ENCODE data around the gene MYO5A. TPM values are rescaled to one million over a fixed set of nuclear protein-coding genes. Genes with fewer than 3 reads are reported as not detected.

MYO5A gene
- total RNA-seq, 1 donor from 2014 or later, result 6.5 TPM

GRCh38 chr15:52498706-52499105 is 30.0 kb downstream of the MYO5A start:
- intact Hi-C loops (cut with micrococcal nuclease), result no loop called here
- Histone ChIP-seq H3K4me1 (peaks cover 10% of the 10 kb centered on the region), H3K27me3 (ENCODE audit: low read depth) (no peaks in the 10 kb centered on the region), H3K27ac (replicated peaks) (no peak overlapping the region), H3K36me3 (no peaks in the 10 kb centered on the region), H3K4me3 (no peak overlapping the region), H3K9me3 (replicated peaks) (no peaks in the 10 kb centered on the region)
- DNase-seq, result no peak
- TF ChIP-seq CTCF (IDR thresholded peaks at IDR 0.05; ENCODE audit: borderline replicate concordance), result no peak

- DNase-seq, result no peak
- Histone ChIP-seq H3K36me3 (no peaks in the 10 kb centered on the region), H3K27me3 (ENCODE audit: low read depth) (no peaks in the 10 kb centered on the region), H3K4me3 (no peak overlapping the region), H3K4me1 (peaks cover 18% of the 10 kb centered on the region), H3K27ac (replicated peaks) (no peak overlapping the region), H3K9me3 (replicated peaks) (no peaks in the 10 kb centered on the region)
- TF ChIP-seq CTCF (IDR thresholded peaks at IDR 0.05; ENCODE audit: borderline replicate concordance), result no peak
- intact Hi-C loops (cut with micrococcal nuclease), result no loop called here
These were observed 31.8 kb downstream of the MYO5A start for GRCh38 chr15:52496776-52497470.

GRCh38 chr15:52496175-52496574 is 32.5 kb downstream of the MYO5A start:
- no peaks in the 10 kb centered on the region for H3K27me3 ChIP-seq (ENCODE audit: low read depth)
- no peak overlapping the region for H3K4me3 ChIP-seq
- H3K9me3 ChIP-seq (replicated peaks), result no peaks in the 10 kb centered on the region
- TF ChIP-seq CTCF (IDR thresholded peaks at IDR 0.05; ENCODE audit: borderline replicate concordance), result no peak
- DNase-seq, result no peak
- H3K36me3 ChIP-seq, result no peaks in the 10 kb centered on the region
- intact Hi-C loops (cut with micrococcal nuclease), result no loop called here
- no peak overlapping the region for H3K27ac ChIP-seq (replicated peaks)
- peaks cover 21% of the 10 kb centered on the region for H3K4me1 ChIP-seq

GRCh38 chr15:52495125-52495524 is 33.6 kb downstream of the MYO5A start:
- no peak for TF ChIP-seq CTCF (IDR thresholded peaks at IDR 0.05; ENCODE audit: borderline replicate concordance)
- intact Hi-C loops (cut with micrococcal nuclease), result no loop called here
- no peaks in the 10 kb centered on the region for H3K36me3 ChIP-seq
- H3K4me1 ChIP-seq, result peaks cover 21% of the 10 kb centered on the region
- no peak overlapping the region for H3K27ac ChIP-seq (replicated peaks)
- no peak for DNase-seq
- H3K4me3 ChIP-seq, result no peak overlapping the region
- no peaks in the 10 kb centered on the region for H3K9me3 ChIP-seq (replicated peaks)
- H3K27me3 ChIP-seq (ENCODE audit: low read depth), result no peaks in the 10 kb centered on the region

GRCh38 chr15:52493968-52494367 is 34.7 kb downstream of the MYO5A start:
- intact Hi-C loops (cut with micrococcal nuclease), result no loop called here
- H3K4me1 ChIP-seq, result peaks cover 27% of the 10 kb centered on the region
- H3K9me3 ChIP-seq (replicated peaks), result no peaks in the 10 kb centered on the region
- no peak for TF ChIP-seq CTCF (IDR thresholded peaks at IDR 0.05; ENCODE audit: borderline replicate concordance)
- H3K36me3 ChIP-seq, result no peaks in the 10 kb centered on the region
- no peak overlapping the region for H3K4me3 ChIP-seq
- no peaks in the 10 kb centered on the region for H3K27me3 ChIP-seq (ENCODE audit: low read depth)
- DNase-seq, result no peak
- H3K27ac ChIP-seq (replicated peaks), result no peak overlapping the region
